MM.1S (cell line): ENCODE results near the gene TEAD2.

Source experiments
- DNase-seq: peaks from one replicate; pipeline ENCODE4 v3.0.0-alpha.2; 2015
- H2AFZ ChIP-seq: fragments of 300-600 bp; sonication (generic); 2 replicates; pipeline ENCODE4 v1.6.0; 2016; ENCODE audit warnings: antibody characterized with exemption, low read length
- H3F3A ChIP-seq: fragments of 300-600 bp; sonication (generic); 2 replicates; pipeline ENCODE4 v1.6.1; 2016; ENCODE audit warnings: mild to moderate bottlenecking, antibody characterized with exemption, low read length, moderate library complexity, mixed read lengths; ENCODE audit not compliant: insufficient read depth
- H3K27ac ChIP-seq: fragments of 300-600 bp; sonication (generic); 2 replicates; pipeline ENCODE4 v1.5.1; 2016; ENCODE audit warnings: mild to moderate bottlenecking, low read length
- H3K27me3 ChIP-seq: fragments of 300-600 bp; sonication (generic); replicated peaks from 2 replicates; pipeline ENCODE4 v1.6.0; 2016; ENCODE audit warnings: low read length; ENCODE audit not compliant: insufficient read depth
- H3K36me3 ChIP-seq: fragments of 300-600 bp; sonication (generic); replicated peaks from 2 replicates; pipeline ENCODE4 v1.6.1; 2016; ENCODE audit warnings: mild to moderate bottlenecking, low read length, mixed read lengths; ENCODE audit not compliant: insufficient read depth
- H3K4me1 ChIP-seq: fragments of 300-600 bp; sonication (generic); 2 replicates; pipeline ENCODE4 v1.6.1; 2016; ENCODE audit warnings: low read length, mixed read lengths
- H3K4me2 ChIP-seq: fragments of 300-600 bp; sonication (generic); 2 replicates; pipeline ENCODE4 v1.6.0; 2016; ENCODE audit warnings: low read depth, low read length
- H3K4me3 ChIP-seq: fragments of 300-600 bp; sonication (generic); 2 replicates; pipeline ENCODE4 v1.5.1; 2016; ENCODE audit warnings: low read length, mixed read lengths
- H3K79me2 ChIP-seq: fragments of 300-600 bp; sonication (generic); 2 replicates; pipeline ENCODE4 v1.6.1; 2016; ENCODE audit warnings: mixed run types, low read length, mixed read lengths
- H3K9ac ChIP-seq: fragments of 300-600 bp; sonication (generic); 2 replicates; pipeline ENCODE4 v1.6.1; 2016; ENCODE audit warnings: low read length, mixed read lengths
- H3K9me2 ChIP-seq: fragments of 300-600 bp; sonication (generic); replicated peaks from 2 replicates; pipeline ENCODE4 v1.6.1; 2016; ENCODE audit warnings: mild to moderate bottlenecking, low read length, mixed read lengths; ENCODE audit not compliant: insufficient read depth
- H3K9me3 ChIP-seq: fragments of 300-600 bp; sonication (generic); replicated peaks from 2 replicates; pipeline ENCODE4 v1.6.1; 2016; ENCODE audit warnings: mild to moderate bottlenecking, low read length, mixed read lengths; ENCODE audit not compliant: insufficient read depth
- H4K20me1 ChIP-seq: fragments of 300-600 bp; sonication (generic); 2 replicates; pipeline ENCODE4 v1.6.1; 2016; ENCODE audit warnings: mild to moderate bottlenecking, low read length, moderate library complexity, mixed read lengths; ENCODE audit not compliant: insufficient read depth
- CTCF ChIP-seq: fragments of 300-600 bp; sonication (generic); IDR thresholded peaks from 2 replicates; pipeline ENCODE4 v1.5.1; 2016; ENCODE audit warnings: antibody characterized with exemption, low read length, mixed read lengths
- EZH2 ChIP-seq: fragments of 300-600 bp; sonication (generic); optimal IDR thresholded peaks from 2 replicates; pipeline ENCODE3; 2017; ENCODE audit warnings: low read depth, mild to moderate bottlenecking, antibody characterized with exemption, low read length, mixed read lengths
- EZH2phosphoT487 ChIP-seq: fragments of 300-600 bp; sonication (generic); IDR thresholded peaks from 2 replicates; pipeline ENCODE4 v1.6.1; 2018; ENCODE audit warnings: antibody characterized with exemption, low read length

TEAD2 gene

GRCh38 chr19:49295208-49295880 is 66.9 kb downstream of the TEAD2 start:
- H3K79me2 ChIP-seq = no peaks in the 10 kb centered on the region
- no peak overlapping the region for H3K27ac ChIP-seq
- peaks cover 25% of the 10 kb centered on the region for H3K27me3 ChIP-seq
- H3K9ac ChIP-seq = no peak overlapping the region
- no peaks in the 10 kb centered on the region for H3K4me1 ChIP-seq
- TF ChIP-seq EZH2 (no peak), EZH2phosphoT487 (no peak), CTCF (no peak)
- no peak for DNase-seq
- no peak overlapping the region for H3K4me2 ChIP-seq
- H3K36me3 ChIP-seq = no peaks in the 10 kb centered on the region
- H2AFZ ChIP-seq = no peak overlapping the region
- H3K4me3 ChIP-seq = no peak overlapping the region
- no peaks in the 10 kb centered on the region for H4K20me1 ChIP-seq
- no peaks in the 10 kb centered on the region for H3F3A ChIP-seq
- no peaks in the 10 kb centered on the region for H3K9me3 ChIP-seq
- H3K9me2 ChIP-seq = no peaks in the 10 kb centered on the region

- peaks cover 20% of the 10 kb centered on the region for H3K27me3 ChIP-seq
- H3K4me2 ChIP-seq = no peak overlapping the region
- no peak for DNase-seq
- no peaks in the 10 kb centered on the region for H4K20me1 ChIP-seq
- H3F3A ChIP-seq = no peaks in the 10 kb centered on the region
- H3K9me3 ChIP-seq = no peaks in the 10 kb centered on the region
- no peak overlapping the region for H3K27ac ChIP-seq
- H3K9me2 ChIP-seq = no peaks in the 10 kb centered on the region
- H3K4me1 ChIP-seq = no peaks in the 10 kb centered on the region
- H2AFZ ChIP-seq = no peak overlapping the region
- H3K9ac ChIP-seq = no peak overlapping the region
- H3K4me3 ChIP-seq = no peak overlapping the region
- TF ChIP-seq CTCF (no peak), EZH2phosphoT487 (no peak), EZH2 (no peak)
- no peaks in the 10 kb centered on the region for H3K36me3 ChIP-seq
- H3K79me2 ChIP-seq = no peaks in the 10 kb centered on the region
Measured at GRCh38 chr19:49294401-49294800, 67.8 kb downstream of the TEAD2 start.
